HFFc6 (cell line): ENCODE results near the gene PHYH. TPM values are rescaled to one million over a fixed set of nuclear protein-coding genes. Genes with fewer than 3 reads are reported as not detected.
"Not testable (repeated sequence)": the region's sequence is repeated elsewhere in the genome, so short reads cannot be mapped to it uniquely, and the experiment has no call there.

ENCODE experiments used
- DNase-seq: peaks from one replicate; pipeline ENCODE4 v3.0.0-alpha.2; 2018
- H3K27ac Mint-ChIP-seq: 2 replicates; pipeline ENCODE4 v1.8.0; 2020; ENCODE audit warnings: mild to moderate bottlenecking, mixed read lengths
- H3K27me3 Mint-ChIP-seq: 2 replicates; pipeline ENCODE4 v1.8.0; 2021; ENCODE audit warnings: mild to moderate bottlenecking, moderate library complexity, mixed read lengths; ENCODE audit not compliant: insufficient read depth
- H3K36me3 Mint-ChIP-seq: 2 replicates; pipeline ENCODE4 v1.8.0; 2021; ENCODE audit warnings: low read depth, mixed read lengths
- H3K4me1 Mint-ChIP-seq: 2 replicates; pipeline ENCODE4 v1.8.0; 2020; ENCODE audit warnings: low read depth, mixed read lengths
- H3K4me3 Mint-ChIP-seq: 2 replicates; pipeline ENCODE4 v1.8.0; 2020; ENCODE audit warnings: mild to moderate bottlenecking, moderate library complexity, mixed read lengths
- H3K9me3 Mint-ChIP-seq: 2 replicates; pipeline ENCODE4 v1.8.0; 2020; ENCODE audit warnings: mild to moderate bottlenecking, mixed read lengths
- CTCF ChIP-seq: fragments of 200-600 bp; sonication (generic); IDR thresholded peaks from 2 replicates; pipeline ENCODE4 v1.5.0; 2021; ENCODE audit warnings: antibody characterized with exemption, mild to moderate bottlenecking
- total RNA-seq, 6 experiments: library from RNA; stranded (reverse); fragmentation: NEBNext Ultra II Directional; extraction: Animal tissue kit (Norgen Biotek cat#: 25700); gene quantifications; 2 replicates in 1 of 6; 3 replicates in 5 of 6; pipeline ENCODE4 v1.2.3, GENCODE V29; 2021

PHYH gene
- total RNA-seq, 6 experiments from 2014 or later = 17.2 to 20.3 (median 17.6) TPM

GRCh38 chr10:13257621-13258140, 42.2 kb downstream of the PHYH start:
- no peak for TF ChIP-seq CTCF
- H3K4me3 Mint-ChIP-seq = no peak overlapping the region
- no peak for DNase-seq
- H3K27ac Mint-ChIP-seq = no peak overlapping the region
- H3K4me1 Mint-ChIP-seq = no peaks in the 10 kb centered on the region
- no peaks in the 10 kb centered on the region for H3K9me3 Mint-ChIP-seq
- peaks cover 10% of the 10 kb centered on the region for H3K27me3 Mint-ChIP-seq
- H3K36me3 Mint-ChIP-seq = no peaks in the 10 kb centered on the region

GRCh38 chr10:13256627-13257026, 43.2 kb downstream of the PHYH start:
- H3K4me3 Mint-ChIP-seq = no peak overlapping the region
- TF ChIP-seq CTCF = no peak
- no peaks in the 10 kb centered on the region for H3K4me1 Mint-ChIP-seq
- no peak overlapping the region for H3K27ac Mint-ChIP-seq
- no peaks in the 10 kb centered on the region for H3K9me3 Mint-ChIP-seq
- DNase-seq = no peak
- no peaks in the 10 kb centered on the region for H3K36me3 Mint-ChIP-seq
- H3K27me3 Mint-ChIP-seq = peaks cover 10% of the 10 kb centered on the region

- TF ChIP-seq CTCF = no peak
- H3K4me1 Mint-ChIP-seq = no peaks in the 10 kb centered on the region
- no peak overlapping the region for H3K4me3 Mint-ChIP-seq
- no peaks in the 10 kb centered on the region for H3K36me3 Mint-ChIP-seq
- peaks cover 10% of the 10 kb centered on the region for H3K27me3 Mint-ChIP-seq
- no peaks in the 10 kb centered on the region for H3K9me3 Mint-ChIP-seq
- DNase-seq = no peak
- no peak overlapping the region for H3K27ac Mint-ChIP-seq
These were observed 46.1 kb downstream of the PHYH start for GRCh38 chr10:13253726-13254125.

GRCh38 chr10:13247784-13248183, 52.1 kb downstream of the PHYH start:
- Mint-ChIP-seq H3K36me3 (no peaks in the 10 kb centered on the region), H3K27ac (no peak overlapping the region), H3K27me3 (peaks cover 16% of the 10 kb centered on the region), H3K4me1 (no peaks in the 10 kb centered on the region), H3K9me3 (no peaks in the 10 kb centered on the region), H3K4me3 (no peak overlapping the region)
- DNase-seq = no peak
- TF ChIP-seq CTCF = no peak

DNA sequence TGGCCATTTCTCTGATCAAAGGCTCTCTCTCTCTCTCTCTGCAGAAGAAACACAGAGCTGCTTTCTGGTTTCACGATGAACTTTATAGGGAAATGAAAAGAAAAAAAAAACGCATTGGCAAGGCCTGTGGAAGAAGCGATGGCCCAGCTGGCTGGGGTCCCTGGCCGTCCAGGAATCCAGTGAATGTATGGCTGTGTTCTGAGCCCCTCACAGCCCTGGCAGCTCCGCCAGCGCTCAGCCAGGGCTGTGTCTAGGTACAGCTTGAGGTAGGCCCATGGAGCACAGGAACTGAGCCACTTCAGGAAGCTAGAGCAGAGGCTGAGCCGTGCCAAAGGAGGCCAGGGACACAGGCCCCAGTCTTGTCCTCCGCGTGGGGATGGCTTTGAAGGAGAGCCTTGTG, 52.6 kb downstream of the PHYH start:
- H3K27me3 Mint-ChIP-seq = peaks cover 19% of the 10 kb centered on the region
- H3K27ac Mint-ChIP-seq = no peak overlapping the region
- no peaks in the 10 kb centered on the region for H3K36me3 Mint-ChIP-seq
- TF ChIP-seq CTCF = no peak
- H3K4me1 Mint-ChIP-seq = no peaks in the 10 kb centered on the region
- no peaks in the 10 kb centered on the region for H3K9me3 Mint-ChIP-seq
- no peak overlapping the region for H3K4me3 Mint-ChIP-seq
- no peak for DNase-seq

GRCh38 chr10:13242260-13242659, 57.6 kb downstream of the PHYH start:
- peaks cover 26% of the 10 kb centered on the region for H3K27me3 Mint-ChIP-seq
- H3K36me3 Mint-ChIP-seq, H3K27ac Mint-ChIP-seq, H3K4me3 Mint-ChIP-seq, H3K9me3 Mint-ChIP-seq, H3K4me1 Mint-ChIP-seq, DNase-seq: not testable (repeated sequence)
